ENCODE data around the gene RPL37.
A peak's percentile ranks its signal among the peaks of the same experiment; 100 is the strongest.
"Not testable (repeated sequence)": the region's sequence is repeated elsewhere in the genome, so short reads cannot be mapped to it uniquely, and the experiment has no call there.

Gene RPL37

GRCh38 chr5:40797273-40798011 lies 37.6 kb downstream of the RPL37 start:
- intact Hi-C loops (cut with micrococcal nuclease): loop anchor here (1.0 kb wide), 2 partner anchors 37 to 41 kb away; no protein-coding TSS in a partner anchor
- Mint-ChIP-seq H3K4me1 (ENCODE audit: low read depth) (peaks cover 21% of the 10 kb centered on the region), H3K27me3 (peaks cover 3% of the 10 kb centered on the region), H3K9me3 (no peaks in the 10 kb centered on the region), H3K36me3 (ENCODE audit: low read depth) (peaks cover 10% of the 10 kb centered on the region), H3K27ac (peak overlapping the region; percentile 82), H3K4me3 (peak overlapping the region; percentile 83)

- Mint-ChIP-seq H3K36me3 (ENCODE audit: low read depth) (peaks cover 10% of the 10 kb centered on the region), H3K27ac (no peak overlapping the region), H3K4me1 (ENCODE audit: low read depth) (peaks cover 21% of the 10 kb centered on the region), H3K9me3 (no peaks in the 10 kb centered on the region), H3K27me3 (peaks cover 3% of the 10 kb centered on the region), H3K4me3 (peak overlapping the region; percentile 9)
- intact Hi-C loops (cut with micrococcal nuclease): no loop called here
Observed at GRCh38 chr5:40796487-40796889, 38.5 kb downstream of the RPL37 start.

GRCh38 chr5:40794877-40795276 lies 40.1 kb downstream of the RPL37 start:
- H3K4me1 Mint-ChIP-seq (ENCODE audit: low read depth): peaks cover 26% of the 10 kb centered on the region
- intact Hi-C loops (cut with micrococcal nuclease); H3K9me3 Mint-ChIP-seq; H3K27me3 Mint-ChIP-seq; H3K27ac Mint-ChIP-seq; H3K4me3 Mint-ChIP-seq: not testable (repeated sequence)
- H3K36me3 Mint-ChIP-seq (ENCODE audit: low read depth): peaks cover 10% of the 10 kb centered on the region

DNA sequence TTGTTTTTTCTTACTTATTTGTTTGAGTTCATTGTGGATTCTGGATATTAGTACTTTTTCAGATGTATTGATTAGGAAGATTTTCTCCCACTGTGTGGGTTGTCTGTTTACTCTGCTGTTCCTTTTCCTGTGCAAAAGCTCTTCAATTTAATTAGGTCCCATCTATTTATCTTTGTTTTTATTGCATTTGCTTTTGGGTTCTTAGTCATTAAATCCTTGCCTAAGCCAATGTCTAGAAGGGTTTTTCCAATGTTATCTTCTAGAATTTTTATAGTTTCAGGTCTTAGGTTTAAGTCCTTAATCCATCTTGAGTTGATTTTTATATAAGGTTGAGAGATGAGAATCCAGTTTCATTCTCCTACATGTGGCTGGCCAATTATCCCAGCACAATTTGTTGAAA lies 40.7 kb downstream of the RPL37 start:
- H3K27me3 Mint-ChIP-seq; H3K9me3 Mint-ChIP-seq; intact Hi-C loops (cut with micrococcal nuclease); H3K4me3 Mint-ChIP-seq; H3K27ac Mint-ChIP-seq: not testable (repeated sequence)
- peaks cover 29% of the 10 kb centered on the region for H3K4me1 Mint-ChIP-seq (ENCODE audit: low read depth)
- H3K36me3 Mint-ChIP-seq (ENCODE audit: low read depth): peaks cover 10% of the 10 kb centered on the region

DNA sequence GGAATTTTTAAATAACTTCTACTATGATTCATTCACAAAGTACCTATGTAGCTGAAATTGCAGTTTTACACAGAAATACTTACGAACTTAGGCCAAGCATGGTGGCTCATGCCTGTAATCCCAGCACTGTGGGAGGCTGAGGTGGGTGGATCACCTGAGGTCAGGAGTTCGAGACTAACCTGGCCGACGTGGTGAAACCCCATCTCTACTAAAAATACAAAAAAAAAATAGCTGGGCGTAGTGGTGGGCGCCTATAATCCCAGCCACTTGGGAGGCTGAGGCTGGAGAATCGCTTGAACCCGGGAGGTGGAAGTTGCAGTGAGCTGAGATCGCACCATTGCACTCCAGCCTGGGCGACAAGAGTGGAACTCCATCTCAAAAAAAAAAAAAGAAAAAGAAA lies 42.3 kb downstream of the RPL37 start:
- peaks cover 23% of the 10 kb centered on the region for H3K36me3 Mint-ChIP-seq (ENCODE audit: low read depth)
- intact Hi-C loops (cut with micrococcal nuclease); H3K4me3 Mint-ChIP-seq; H3K27me3 Mint-ChIP-seq; H3K27ac Mint-ChIP-seq: not testable (repeated sequence)
- H3K4me1 Mint-ChIP-seq (ENCODE audit: low read depth): peaks cover 34% of the 10 kb centered on the region
- peaks cover 10% of the 10 kb centered on the region for H3K9me3 Mint-ChIP-seq

DNA sequence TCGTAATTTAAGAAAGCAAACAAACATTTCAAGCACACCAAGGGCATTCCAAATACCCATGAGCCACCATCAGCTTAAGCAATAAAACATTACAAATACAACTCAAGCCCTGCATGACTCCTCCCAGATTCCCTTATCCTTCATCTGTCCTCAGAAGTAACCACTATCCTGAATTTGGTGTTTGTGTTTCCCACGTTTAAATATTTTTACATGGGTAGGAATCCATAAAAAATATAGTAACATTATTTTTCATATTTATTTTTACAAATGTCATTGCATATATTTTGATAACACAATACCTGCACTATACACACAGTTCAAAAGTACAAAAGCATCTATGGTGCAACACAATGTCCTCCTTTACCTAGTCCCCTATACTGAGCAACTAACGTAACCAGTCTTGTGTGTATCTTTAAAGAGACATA lies 43.3 kb downstream of the RPL37 start:
- intact Hi-C loops (cut with micrococcal nuclease): no loop called here
- Mint-ChIP-seq H3K9me3 (peaks cover 10% of the 10 kb centered on the region), H3K36me3 (ENCODE audit: low read depth) (peaks cover 28% of the 10 kb centered on the region), H3K27ac (no peak overlapping the region), H3K4me3 (no peak overlapping the region), H3K27me3 (no peaks in the 10 kb centered on the region), H3K4me1 (ENCODE audit: low read depth) (peaks cover 34% of the 10 kb centered on the region)

DNA sequence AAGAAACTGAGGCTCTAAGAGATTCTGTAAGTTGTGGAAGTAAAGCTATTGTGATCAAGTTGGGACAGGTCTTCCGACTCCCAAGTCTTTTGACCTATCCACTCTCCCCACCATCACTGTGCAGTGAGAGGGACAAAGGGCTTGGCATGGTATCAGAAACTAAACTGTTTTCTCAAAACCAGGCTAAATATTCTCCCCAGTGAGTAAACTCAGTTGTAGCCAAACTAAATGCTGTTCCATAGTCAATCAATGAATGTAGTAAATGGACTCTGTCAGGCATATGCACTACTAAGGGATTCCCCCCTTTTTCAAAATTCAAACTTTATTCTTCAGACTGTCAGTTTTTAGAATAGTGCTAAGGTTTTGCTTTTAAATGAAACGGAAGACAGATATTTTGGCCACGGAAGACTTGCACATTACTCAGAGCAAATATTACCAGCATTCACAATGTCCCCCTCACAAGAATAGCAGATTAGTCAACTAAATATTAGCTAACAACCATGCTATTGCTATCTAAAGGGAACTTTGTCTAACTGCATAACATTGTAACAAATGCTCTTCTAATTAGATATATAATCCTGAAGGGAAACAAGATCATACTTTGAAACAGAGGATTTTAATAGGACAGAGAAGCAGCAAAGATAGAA lies 44.0 kb downstream of the RPL37 start:
- H3K36me3 Mint-ChIP-seq (ENCODE audit: low read depth): peaks cover 35% of the 10 kb centered on the region
- no peak overlapping the region for H3K27ac Mint-ChIP-seq
- no peak overlapping the region for H3K4me3 Mint-ChIP-seq
- peaks cover 10% of the 10 kb centered on the region for H3K9me3 Mint-ChIP-seq
- intact Hi-C loops (cut with micrococcal nuclease): no loop called here
- H3K4me1 Mint-ChIP-seq (ENCODE audit: low read depth): peaks cover 34% of the 10 kb centered on the region
- H3K27me3 Mint-ChIP-seq: no peaks in the 10 kb centered on the region

GRCh38 chr5:40788941-40789340 lies 46.1 kb downstream of the RPL37 start:
- H3K4me3 Mint-ChIP-seq; H3K27me3 Mint-ChIP-seq; intact Hi-C loops (cut with micrococcal nuclease); H3K27ac Mint-ChIP-seq: not testable (repeated sequence)
- peaks cover 10% of the 10 kb centered on the region for H3K9me3 Mint-ChIP-seq
- H3K4me1 Mint-ChIP-seq (ENCODE audit: low read depth): peaks cover 29% of the 10 kb centered on the region
- peaks cover 38% of the 10 kb centered on the region for H3K36me3 Mint-ChIP-seq (ENCODE audit: low read depth)

DNA sequence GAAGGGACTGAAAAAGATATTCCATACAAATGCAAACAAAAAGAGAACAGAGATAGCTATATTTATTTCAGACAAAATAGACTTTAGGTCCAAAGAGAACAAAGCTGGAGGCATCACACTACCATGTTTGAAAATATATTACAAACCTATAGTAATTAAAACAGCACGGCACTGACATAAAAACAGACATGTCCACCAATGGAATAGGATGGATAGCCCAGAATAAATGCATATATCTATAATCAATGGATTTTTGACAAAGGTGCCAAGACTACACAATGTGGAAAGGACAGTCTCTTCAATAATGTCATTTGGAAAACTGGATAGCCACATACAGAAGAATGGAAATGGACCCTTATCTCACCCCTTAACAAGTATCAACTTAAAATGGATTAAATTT lies 47.0 kb downstream of the RPL37 start:
- H3K27ac Mint-ChIP-seq: no peak overlapping the region
- peaks cover 23% of the 10 kb centered on the region for H3K4me1 Mint-ChIP-seq (ENCODE audit: low read depth)
- H3K4me3 Mint-ChIP-seq: no peak overlapping the region
- intact Hi-C loops (cut with micrococcal nuclease): no loop called here
- no peaks in the 10 kb centered on the region for H3K27me3 Mint-ChIP-seq
- H3K9me3 Mint-ChIP-seq: peaks cover 10% of the 10 kb centered on the region
- peaks cover 33% of the 10 kb centered on the region for H3K36me3 Mint-ChIP-seq (ENCODE audit: low read depth)

- Mint-ChIP-seq H3K9me3 (peaks cover 10% of the 10 kb centered on the region), H3K36me3 (ENCODE audit: low read depth) (peaks cover 33% of the 10 kb centered on the region), H3K4me1 (ENCODE audit: low read depth) (peaks cover 33% of the 10 kb centered on the region)
- H3K4me3 Mint-ChIP-seq; H3K27me3 Mint-ChIP-seq; intact Hi-C loops (cut with micrococcal nuclease); H3K27ac Mint-ChIP-seq: not testable (repeated sequence)
Observed at GRCh38 chr5:40786664-40787063, 48.4 kb downstream of the RPL37 start.

DNA sequence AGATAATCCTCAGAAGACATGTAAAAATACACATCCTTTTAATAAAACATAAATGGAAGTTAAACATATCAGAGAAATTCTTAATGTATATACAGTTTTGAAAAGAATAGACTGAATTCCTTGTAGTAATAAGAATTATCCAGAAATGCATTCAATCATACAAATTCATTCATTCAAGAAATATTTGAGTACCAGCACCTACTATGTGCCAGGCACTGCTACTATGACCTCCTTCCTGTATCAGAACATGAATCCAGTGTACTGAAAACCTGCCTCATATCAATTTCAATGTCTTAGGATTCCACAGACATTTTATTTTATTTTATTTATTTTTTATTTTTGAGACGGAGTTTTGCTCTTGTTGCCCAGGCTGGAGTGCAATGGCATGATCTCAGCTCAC lies 50.1 kb downstream of the RPL37 start:
- Mint-ChIP-seq H3K36me3 (ENCODE audit: low read depth) (peaks cover 33% of the 10 kb centered on the region), H3K9me3 (peaks cover 10% of the 10 kb centered on the region), H3K4me1 (ENCODE audit: low read depth) (peaks cover 28% of the 10 kb centered on the region), H3K4me3 (no peak overlapping the region), H3K27me3 (no peaks in the 10 kb centered on the region), H3K27ac (no peak overlapping the region)
- intact Hi-C loops (cut with micrococcal nuclease): no loop called here

DNA sequence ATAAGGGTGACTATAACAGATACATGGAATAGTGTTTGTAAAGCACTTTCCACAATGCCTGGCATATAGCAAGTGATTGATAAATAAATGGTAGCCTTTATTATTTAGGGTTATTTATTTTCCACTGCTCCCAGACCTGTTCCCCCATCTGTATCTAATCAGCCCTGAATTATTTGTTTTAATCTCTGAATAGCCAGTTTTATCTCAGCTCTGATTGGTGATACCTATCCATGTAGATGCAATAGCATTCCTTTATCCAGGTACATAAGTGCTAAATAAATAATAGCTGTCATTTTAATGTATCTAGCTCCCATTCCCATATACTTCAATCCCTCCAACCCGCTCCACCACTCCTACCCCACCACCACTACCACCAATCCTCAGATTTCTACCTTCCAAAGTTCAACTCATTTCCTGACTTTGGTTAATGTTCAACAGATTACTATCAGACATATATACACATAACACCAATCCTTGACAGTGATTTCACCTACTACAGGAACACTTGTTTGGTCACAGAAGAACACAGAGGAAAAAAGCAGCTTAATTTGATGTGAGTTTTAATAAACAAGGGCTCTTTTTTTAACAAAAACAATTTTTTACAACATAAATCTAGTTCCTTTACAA lies 50.9 kb downstream of the RPL37 start:
- no peak overlapping the region for H3K4me3 Mint-ChIP-seq
- peaks cover 33% of the 10 kb centered on the region for H3K36me3 Mint-ChIP-seq (ENCODE audit: low read depth)
- H3K9me3 Mint-ChIP-seq: peaks cover 10% of the 10 kb centered on the region
- peaks cover 23% of the 10 kb centered on the region for H3K4me1 Mint-ChIP-seq (ENCODE audit: low read depth)
- H3K27me3 Mint-ChIP-seq: no peaks in the 10 kb centered on the region
- intact Hi-C loops (cut with micrococcal nuclease): no loop called here
- no peak overlapping the region for H3K27ac Mint-ChIP-seq

DNA sequence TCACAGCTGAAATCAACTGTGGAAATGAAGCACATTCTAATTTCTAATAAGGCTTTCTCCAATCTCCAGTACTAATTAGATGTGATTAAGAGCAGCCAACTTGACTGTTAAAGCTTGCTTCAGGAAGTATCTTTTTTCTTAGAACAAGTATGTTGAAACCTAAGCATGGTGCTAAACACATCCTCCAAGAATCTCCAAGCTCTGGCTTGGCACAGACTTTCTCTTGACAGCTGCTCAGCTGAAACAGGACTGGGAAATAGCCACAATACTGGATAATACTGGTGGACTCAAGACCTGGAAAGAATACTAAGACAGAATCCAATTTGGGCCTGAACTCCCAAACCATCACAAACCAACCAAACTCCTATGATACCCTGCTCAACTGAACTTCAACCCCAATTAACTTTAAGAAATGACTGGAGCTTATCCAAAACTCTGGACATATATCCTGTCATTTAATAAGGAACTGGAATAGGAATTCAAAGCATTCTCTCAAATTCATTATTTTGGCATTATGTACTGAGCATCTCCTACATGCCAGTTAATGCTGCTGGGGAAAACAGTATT lies 53.1 kb downstream of the RPL37 start:
- Mint-ChIP-seq H3K4me3 (no peak overlapping the region), H3K9me3 (no peaks in the 10 kb centered on the region), H3K36me3 (ENCODE audit: low read depth) (peaks cover 21% of the 10 kb centered on the region), H3K27me3 (no peaks in the 10 kb centered on the region), H3K27ac (no peak overlapping the region), H3K4me1 (ENCODE audit: low read depth) (peaks cover 17% of the 10 kb centered on the region)
- intact Hi-C loops (cut with micrococcal nuclease): no loop called here

DNA sequence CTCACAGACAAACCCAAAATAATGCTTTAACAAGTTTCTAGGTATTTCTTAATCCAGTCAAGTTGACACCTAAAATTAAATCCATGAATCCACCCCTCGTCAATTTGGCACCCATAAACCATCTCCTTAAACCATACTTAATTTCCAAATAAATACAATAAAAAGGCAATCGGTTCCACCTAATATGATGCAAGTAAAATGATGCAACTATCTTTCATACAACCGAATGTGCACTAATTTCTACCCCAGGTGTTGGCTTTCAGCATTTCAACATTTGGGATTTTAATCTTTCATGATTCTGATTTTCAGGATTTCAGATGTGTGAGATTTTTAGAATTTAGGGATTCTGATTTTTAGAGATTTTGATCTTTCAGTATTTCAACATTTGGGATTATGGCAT lies 54.2 kb downstream of the RPL37 start:
- Mint-ChIP-seq H3K36me3 (ENCODE audit: low read depth) (peaks cover 21% of the 10 kb centered on the region), H3K4me1 (ENCODE audit: low read depth) (peaks cover 28% of the 10 kb centered on the region), H3K9me3 (no peaks in the 10 kb centered on the region), H3K27ac (no peak overlapping the region), H3K4me3 (no peak overlapping the region), H3K27me3 (no peaks in the 10 kb centered on the region)
- intact Hi-C loops (cut with micrococcal nuclease): no loop called here

Data from dendritic cell treated with granulocyte-macrophage colony-stimulating factor and Interleukin-4, amounts not matched to agents 40 ng/mL and 50 ng/mL, for 4 days (primary cell).